ENCODE data around the gene FSD2.

DNA sequence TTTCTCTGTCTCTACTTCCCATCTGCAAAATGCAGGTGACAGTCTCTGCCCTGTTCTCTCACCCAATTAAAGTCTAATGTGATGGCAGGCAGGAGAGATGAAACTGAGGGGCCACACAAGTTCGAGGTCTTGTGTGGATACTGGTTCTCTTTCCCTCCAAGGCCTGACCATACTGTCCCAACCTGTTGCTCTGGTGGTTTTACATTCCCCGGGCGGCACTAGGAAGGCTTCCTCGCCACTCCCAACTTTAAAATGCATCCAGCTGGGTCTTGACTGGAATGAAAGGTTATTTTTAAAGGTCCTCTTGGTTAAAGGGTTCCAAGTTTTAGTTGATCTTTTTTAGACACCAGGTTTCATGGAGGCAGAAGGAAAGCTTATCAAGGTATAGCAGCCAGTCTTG lies 40.8 kb upstream of the FSD2 start:
- no peak for TF ChIP-seq CTCF (IDR thresholded peaks at IDR 0.05; ENCODE audit: low read length)
- TF ChIP-seq EZH2 (IDR thresholded peaks at IDR 0.05; ENCODE audit: borderline replicate concordance, low read length) = no peak
